ENCODE data around the gene YTHDC1.

YTHDC1 gene

DNA sequence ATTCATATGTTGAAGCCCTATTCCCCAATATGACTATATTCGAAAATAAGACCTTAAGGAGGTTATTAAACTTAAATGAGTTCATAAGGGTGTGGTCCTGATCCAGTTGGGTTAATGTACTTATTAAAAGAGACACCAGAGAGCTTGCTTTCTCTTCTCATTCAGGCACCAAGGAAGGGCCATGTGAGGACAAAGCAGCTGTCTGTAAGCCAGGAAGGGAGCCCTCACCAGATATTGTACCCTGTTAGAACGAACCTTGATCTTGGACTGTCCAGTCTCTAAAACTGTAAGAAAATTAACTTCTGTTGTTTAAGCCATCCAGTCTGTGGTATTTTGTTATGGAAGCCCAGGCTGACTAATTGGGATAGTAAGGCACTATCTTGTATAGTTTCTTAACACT, 9.1 kb upstream of the YTHDC1 start:
- Histone ChIP-seq H3K4me3 (replicated peaks; ENCODE audit: insufficient read depth, low read length) (no peak overlapping the region), H3K27me3 (ENCODE audit: insufficient read depth, poor library complexity, severe bottlenecking) (no peaks in the 10 kb centered on the region), H3K27ac (replicated peaks) (no peak overlapping the region)
- DNase-seq (ENCODE audit: low read depth in 1 of 2, low spot score in 1 of 2), result no peak
- no peak for TF ChIP-seq GABPA (IDR thresholded peaks at IDR 0.05; ENCODE audit: low read depth)
- TF ChIP-seq SPI1 (IDR thresholded peaks at IDR 0.05; ENCODE audit: borderline replicate concordance, low read depth), result no peak
- TF ChIP-seq, protein P1, sequence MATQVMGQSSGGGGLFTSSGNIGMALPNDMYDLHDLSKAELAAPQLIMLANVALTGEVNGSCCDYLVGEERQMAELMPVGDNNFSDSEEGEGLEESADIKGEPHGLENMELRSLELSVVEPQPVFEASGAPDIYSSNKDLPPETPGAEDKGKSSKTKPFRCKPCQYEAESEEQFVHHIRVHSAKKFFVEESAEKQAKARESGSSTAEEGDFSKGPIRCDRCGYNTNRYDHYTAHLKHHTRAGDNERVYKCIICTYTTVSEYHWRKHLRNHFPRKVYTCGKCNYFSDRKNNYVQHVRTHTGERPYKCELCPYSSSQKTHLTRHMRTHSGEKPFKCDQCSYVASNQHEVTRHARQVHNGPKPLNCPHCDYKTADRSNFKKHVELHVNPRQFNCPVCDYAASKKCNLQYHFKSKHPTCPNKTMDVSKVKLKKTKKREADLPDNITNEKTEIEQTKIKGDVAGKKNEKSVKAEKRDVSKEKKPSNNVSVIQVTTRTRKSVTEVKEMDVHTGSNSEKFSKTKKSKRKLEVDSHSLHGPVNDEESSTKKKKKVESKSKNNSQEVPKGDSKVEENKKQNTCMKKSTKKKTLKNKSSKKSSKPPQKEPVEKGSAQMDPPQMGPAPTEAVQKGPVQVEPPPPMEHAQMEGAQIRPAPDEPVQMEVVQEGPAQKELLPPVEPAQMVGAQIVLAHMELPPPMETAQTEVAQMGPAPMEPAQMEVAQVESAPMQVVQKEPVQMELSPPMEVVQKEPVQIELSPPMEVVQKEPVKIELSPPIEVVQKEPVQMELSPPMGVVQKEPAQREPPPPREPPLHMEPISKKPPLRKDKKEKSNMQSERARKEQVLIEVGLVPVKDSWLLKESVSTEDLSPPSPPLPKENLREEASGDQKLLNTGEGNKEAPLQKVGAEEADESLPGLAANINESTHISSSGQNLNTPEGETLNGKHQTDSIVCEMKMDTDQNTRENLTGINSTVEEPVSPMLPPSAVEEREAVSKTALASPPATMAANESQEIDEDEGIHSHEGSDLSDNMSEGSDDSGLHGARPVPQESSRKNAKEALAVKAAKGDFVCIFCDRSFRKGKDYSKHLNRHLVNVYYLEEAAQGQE (IDR thresholded peaks at IDR 0.05; ENCODE audit: insufficient replicate concordance, low read depth), result no peak
- TF ChIP-seq, protein P2, sequence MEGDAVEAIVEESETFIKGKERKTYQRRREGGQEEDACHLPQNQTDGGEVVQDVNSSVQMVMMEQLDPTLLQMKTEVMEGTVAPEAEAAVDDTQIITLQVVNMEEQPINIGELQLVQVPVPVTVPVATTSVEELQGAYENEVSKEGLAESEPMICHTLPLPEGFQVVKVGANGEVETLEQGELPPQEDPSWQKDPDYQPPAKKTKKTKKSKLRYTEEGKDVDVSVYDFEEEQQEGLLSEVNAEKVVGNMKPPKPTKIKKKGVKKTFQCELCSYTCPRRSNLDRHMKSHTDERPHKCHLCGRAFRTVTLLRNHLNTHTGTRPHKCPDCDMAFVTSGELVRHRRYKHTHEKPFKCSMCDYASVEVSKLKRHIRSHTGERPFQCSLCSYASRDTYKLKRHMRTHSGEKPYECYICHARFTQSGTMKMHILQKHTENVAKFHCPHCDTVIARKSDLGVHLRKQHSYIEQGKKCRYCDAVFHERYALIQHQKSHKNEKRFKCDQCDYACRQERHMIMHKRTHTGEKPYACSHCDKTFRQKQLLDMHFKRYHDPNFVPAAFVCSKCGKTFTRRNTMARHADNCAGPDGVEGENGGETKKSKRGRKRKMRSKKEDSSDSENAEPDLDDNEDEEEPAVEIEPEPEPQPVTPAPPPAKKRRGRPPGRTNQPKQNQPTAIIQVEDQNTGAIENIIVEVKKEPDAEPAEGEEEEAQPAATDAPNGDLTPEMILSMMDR (IDR thresholded peaks at IDR 0.05; ENCODE audit: insufficient read depth, low read length), result no peak
- no peak for TF ChIP-seq POLR2AphosphoS5 (IDR thresholded peaks at IDR 0.05; ENCODE audit: low read depth)

DNA sequence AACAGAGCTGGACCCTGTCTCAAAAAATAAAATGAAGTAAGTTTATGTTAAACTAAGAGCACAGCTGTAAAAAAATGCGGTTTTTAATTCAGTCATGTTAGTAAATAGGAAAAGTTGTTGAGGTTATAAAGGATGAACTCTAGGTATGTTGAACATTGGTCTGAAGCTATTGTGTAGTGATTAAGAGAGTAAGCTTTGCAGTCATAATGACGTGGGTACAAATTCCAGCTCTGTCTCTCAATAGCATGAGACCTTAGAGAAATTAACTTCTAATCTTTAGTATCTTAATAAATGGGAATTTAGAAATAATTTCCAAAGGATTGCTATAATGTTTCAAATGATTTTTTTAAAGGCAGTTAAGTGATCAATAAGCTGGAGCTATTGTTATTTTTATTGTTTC, 2.9 kb upstream of the YTHDC1 start:
- no peak overlapping the region for H3K4me3 ChIP-seq (replicated peaks; ENCODE audit: insufficient read depth, low read length)
- no peak for DNase-seq (ENCODE audit: low read depth in 1 of 2, low spot score in 1 of 2)
- H3K27me3 ChIP-seq (ENCODE audit: insufficient read depth, poor library complexity, severe bottlenecking), result no peaks in the 10 kb centered on the region
- TF ChIP-seq POLR2AphosphoS5 (IDR thresholded peaks at IDR 0.05; ENCODE audit: low read depth) (no peak), GABPA (IDR thresholded peaks at IDR 0.05; ENCODE audit: low read depth) (no peak), SPI1 (IDR thresholded peaks at IDR 0.05; ENCODE audit: borderline replicate concordance, low read depth) (no peak)
- TF ChIP-seq, protein P2 (IDR thresholded peaks at IDR 0.05; ENCODE audit: insufficient read depth, low read length), result no peak
- TF ChIP-seq, protein P1 (IDR thresholded peaks at IDR 0.05; ENCODE audit: insufficient replicate concordance, low read depth), result no peak
- H3K27ac ChIP-seq (replicated peaks), result no peak overlapping the region

DNA sequence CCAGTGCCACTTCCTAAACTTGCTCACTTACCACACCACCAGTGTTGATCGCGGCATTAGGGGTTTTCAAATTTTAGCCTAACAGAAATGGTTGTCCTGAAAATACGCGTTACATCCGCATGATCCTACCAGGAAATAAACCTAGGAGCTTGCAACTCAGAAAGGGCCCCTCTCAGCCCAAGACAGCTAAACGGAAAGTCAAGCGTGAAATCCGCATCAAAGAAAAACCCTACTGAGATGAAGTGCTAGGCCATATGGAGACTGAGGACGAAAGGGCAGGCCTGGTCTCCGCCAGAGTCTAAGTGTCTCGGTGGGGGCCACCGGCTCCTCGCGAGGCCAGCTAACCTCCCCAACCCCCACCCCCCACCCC, 626 bp downstream of the YTHDC1 start:
- no peaks in the 10 kb centered on the region for H3K27me3 ChIP-seq (ENCODE audit: insufficient read depth, poor library complexity, severe bottlenecking)
- peak overlapping the region; percentile 96 for H3K27ac ChIP-seq (replicated peaks)
- DNase-seq (ENCODE audit: low read depth in 1 of 2, low spot score in 1 of 2), result peak in 1 of 2 experiments; percentile 18
- peak overlapping the region; percentile 82 for H3K4me3 ChIP-seq (replicated peaks; ENCODE audit: insufficient read depth, low read length)
- TF ChIP-seq, protein P2 (IDR thresholded peaks at IDR 0.05; ENCODE audit: insufficient read depth, low read length), result no peak
- no peak; the same call in 1 of the 2 replicates for TF ChIP-seq SPI1 (IDR thresholded peaks at IDR 0.05; ENCODE audit: borderline replicate concordance, low read depth)
- TF ChIP-seq, protein P1 (IDR thresholded peaks at IDR 0.05; ENCODE audit: insufficient replicate concordance, low read depth), result no peak
